Duodenal mucosa (tissue), 2 donors: ENCODE data around the gene ZSWIM6.

Source experiments
- H3K27ac ChIP-seq: one replicate; pipeline ENCODE4 v1.7.0; 2013; ENCODE audit warnings: low read depth, low read length
- H3K27me3 ChIP-seq, 2 donors: one replicate each; pipeline ENCODE4 v1.7.0; 2013; ENCODE audit warnings: low read length in 2 of 2, control low read depth in 1 of 2; ENCODE audit not compliant: insufficient read depth in 2 of 2, control insufficient read depth in 1 of 2
- H3K36me3 ChIP-seq, 2 donors: one replicate each; pipeline ENCODE4 v1.7.0; 2013; ENCODE audit warnings: low read length in 2 of 2, control low read depth in 1 of 2; ENCODE audit not compliant: insufficient read depth in 2 of 2, control insufficient read depth in 1 of 2
- H3K4me1 ChIP-seq, 2 donors: one replicate each; pipeline ENCODE4 v1.7.0; 2013; ENCODE audit warnings: low read length in 2 of 2, control low read depth in 1 of 2; ENCODE audit not compliant: insufficient read depth in 2 of 2, control insufficient read depth in 1 of 2
- H3K4me3 ChIP-seq, 2 donors: one replicate each; pipeline ENCODE4 v1.7.0; 2013; ENCODE audit warnings: low read length in 2 of 2, low read depth in 1 of 2
- H3K9ac ChIP-seq, 2 donors: one replicate each; pipeline ENCODE4 v1.7.0; 2013; ENCODE audit warnings: low read length in 2 of 2, low read depth in 1 of 2
- H3K9me3 ChIP-seq, 2 donors: one replicate each; pipeline ENCODE4 v1.7.0; 2013; ENCODE audit warnings: low read length in 2 of 2, control low read depth in 1 of 2; ENCODE audit not compliant: control insufficient read depth in 1 of 2

The ZSWIM6 gene

GRCh38 chr5:61331407-61332357 is at the start of gene ZSWIM6:
TSS of gene ZSWIM6 (plus strand) at chr5:61332258. CDS start at chr5:61332273, 15 bp downstream.
- peaks cover 31 to 34% of the 10 kb centered on the region in 2 donors for H3K4me1 ChIP-seq
- H3K36me3 ChIP-seq = no peaks in the 10 kb centered on the region
- peaks cover 0 to 3% of the 10 kb centered on the region in 2 donors for H3K27me3 ChIP-seq

GRCh38 chr5:61283471-61283870 is 48.6 kb upstream of the ZSWIM6 start:
- Histone ChIP-seq H3K4me3 (no peak overlapping the region), H3K9me3 (peaks cover 0 to 5% of the 10 kb centered on the region in 2 donors), H3K4me1 (peaks cover 3 to 24% of the 10 kb centered on the region in 2 donors), H3K9ac (no peak overlapping the region), H3K27ac (no peak overlapping the region), H3K36me3 (no peaks in the 10 kb centered on the region), H3K27me3 (no peaks in the 10 kb centered on the region)

More at GRCh38 chr5:61331407-61332357, at the start of gene ZSWIM6:
- peak within 1 kb of the TSS; percentile 86 to 93 for H3K9ac ChIP-seq
- H3K4me3 ChIP-seq = peak within 1 kb of the TSS; percentile 81 to 82
- H3K9me3 ChIP-seq = no peaks in the 10 kb centered on the region
- peak within 1 kb of the TSS; percentile 97 for H3K27ac ChIP-seq

- Histone ChIP-seq H3K4me3 (no peak overlapping the region), H3K9me3 (peaks cover 0 to 5% of the 10 kb centered on the region in 2 donors), H3K27ac (no peak overlapping the region), H3K36me3 (no peaks in the 10 kb centered on the region), H3K4me1 (peaks cover 5 to 22% of the 10 kb centered on the region in 2 donors), H3K9ac (no peak overlapping the region), H3K27me3 (no peaks in the 10 kb centered on the region)
Observed at GRCh38 chr5:61285531-61285930, 46.5 kb upstream of the ZSWIM6 start.

- Histone ChIP-seq H3K27ac (no peak overlapping the region), H3K4me3 (no peak overlapping the region), H3K9ac (no peak overlapping the region), H3K9me3 (peaks cover 0 to 5% of the 10 kb centered on the region in 2 donors), H3K27me3 (no peaks in the 10 kb centered on the region), H3K4me1 (peaks cover 15 to 25% of the 10 kb centered on the region in 2 donors), H3K36me3 (no peaks in the 10 kb centered on the region)
Observed at GRCh38 chr5:61286446-61287132, 45.5 kb upstream of the ZSWIM6 start.

GRCh38 chr5:61287474-61287873 is 44.6 kb upstream of the ZSWIM6 start:
- Histone ChIP-seq H3K9ac (no peak overlapping the region), H3K27me3 (no peaks in the 10 kb centered on the region), H3K27ac (no peak overlapping the region), H3K36me3 (no peaks in the 10 kb centered on the region), H3K9me3 (peaks cover 0 to 5% of the 10 kb centered on the region in 2 donors), H3K4me3 (no peak overlapping the region), H3K4me1 (peaks cover 22 to 34% of the 10 kb centered on the region in 2 donors)

- Histone ChIP-seq H3K27me3 (no peaks in the 10 kb centered on the region), H3K4me1 (peaks cover 28 to 46% of the 10 kb centered on the region in 2 donors), H3K4me3 (no peak overlapping the region), H3K9me3 (peaks cover 0 to 5% of the 10 kb centered on the region in 2 donors), H3K27ac (no peak overlapping the region), H3K9ac (no peak overlapping the region), H3K36me3 (no peaks in the 10 kb centered on the region)
Observed at GRCh38 chr5:61289241-61289640, 42.8 kb upstream of the ZSWIM6 start.

GRCh38 chr5:61289669-61290306 is 42.3 kb upstream of the ZSWIM6 start:
- Histone ChIP-seq H3K27ac (no peak overlapping the region), H3K9ac (no peak overlapping the region), H3K36me3 (no peaks in the 10 kb centered on the region), H3K4me3 (no peak overlapping the region), H3K4me1 (peaks cover 28 to 46% of the 10 kb centered on the region in 2 donors), H3K27me3 (no peaks in the 10 kb centered on the region), H3K9me3 (peaks cover 0 to 5% of the 10 kb centered on the region in 2 donors)

- Histone ChIP-seq H3K27me3 (no peaks in the 10 kb centered on the region), H3K4me3 (no peak overlapping the region), H3K4me1 (peaks cover 28 to 46% of the 10 kb centered on the region in 2 donors), H3K9me3 (peaks cover 0 to 2% of the 10 kb centered on the region in 2 donors), H3K9ac (no peak overlapping the region), H3K27ac (no peak overlapping the region), H3K36me3 (no peaks in the 10 kb centered on the region)
Observed at GRCh38 chr5:61290791-61291210, 41.3 kb upstream of the ZSWIM6 start.

GRCh38 chr5:61292062-61292657 is 39.9 kb upstream of the ZSWIM6 start:
- H3K27me3 ChIP-seq = no peaks in the 10 kb centered on the region
- H3K4me3 ChIP-seq = no peak overlapping the region
- peaks cover 28 to 39% of the 10 kb centered on the region in 2 donors for H3K4me1 ChIP-seq
- no peak overlapping the region for H3K27ac ChIP-seq
- H3K9ac ChIP-seq = no peak overlapping the region
- no peaks in the 10 kb centered on the region for H3K36me3 ChIP-seq
- H3K9me3 ChIP-seq = no peaks in the 10 kb centered on the region
